ENCODE results near the gene TCERG1L.
"Not testable (repeated sequence)": the region's sequence is repeated elsewhere in the genome, so short reads cannot be mapped to it uniquely, and the experiment has no call there.

TCERG1L gene

DNA sequence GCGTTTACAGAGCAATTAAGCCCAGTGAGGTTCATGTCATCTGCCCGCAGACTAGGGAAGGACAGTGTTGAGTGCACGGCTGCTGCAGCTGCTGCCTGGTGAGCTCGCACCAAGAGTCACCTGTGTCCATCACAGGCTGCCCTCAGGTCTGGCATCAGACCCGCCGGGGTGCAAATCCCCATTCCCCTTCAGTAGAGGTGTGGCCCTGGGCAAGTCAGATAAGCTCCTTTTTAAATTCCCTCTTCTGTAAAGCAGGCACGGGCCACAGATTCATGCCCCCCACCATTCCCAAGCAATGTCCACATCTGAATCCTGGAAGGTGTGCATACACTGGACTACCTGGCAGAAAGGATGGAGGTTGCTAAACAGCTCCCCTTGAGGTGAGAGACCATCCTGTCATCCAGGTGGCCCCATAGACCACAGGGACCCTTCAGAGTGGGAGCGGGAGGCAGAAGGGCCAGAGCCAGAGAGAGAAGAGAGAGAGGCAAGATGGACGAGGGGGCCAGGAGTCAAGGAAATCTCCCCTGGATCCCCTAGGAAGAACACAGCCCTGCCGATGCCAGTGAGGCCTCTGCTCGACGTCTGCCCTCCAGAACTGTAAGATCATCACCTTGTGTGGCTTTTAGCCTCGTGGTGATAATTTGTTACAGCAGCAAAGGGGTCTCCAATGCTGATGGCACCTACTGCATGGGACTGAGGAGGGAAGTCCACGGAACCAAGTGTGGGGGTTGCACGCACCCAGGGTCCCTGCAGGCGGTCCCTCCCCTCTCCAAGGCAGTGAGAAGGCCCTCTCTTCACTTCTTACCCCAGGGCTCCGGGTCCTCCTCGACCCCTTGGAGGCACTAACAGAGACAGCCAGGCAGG is 168.8 kb downstream of the TCERG1L start:
- ATAC-seq: no peak

DNA sequence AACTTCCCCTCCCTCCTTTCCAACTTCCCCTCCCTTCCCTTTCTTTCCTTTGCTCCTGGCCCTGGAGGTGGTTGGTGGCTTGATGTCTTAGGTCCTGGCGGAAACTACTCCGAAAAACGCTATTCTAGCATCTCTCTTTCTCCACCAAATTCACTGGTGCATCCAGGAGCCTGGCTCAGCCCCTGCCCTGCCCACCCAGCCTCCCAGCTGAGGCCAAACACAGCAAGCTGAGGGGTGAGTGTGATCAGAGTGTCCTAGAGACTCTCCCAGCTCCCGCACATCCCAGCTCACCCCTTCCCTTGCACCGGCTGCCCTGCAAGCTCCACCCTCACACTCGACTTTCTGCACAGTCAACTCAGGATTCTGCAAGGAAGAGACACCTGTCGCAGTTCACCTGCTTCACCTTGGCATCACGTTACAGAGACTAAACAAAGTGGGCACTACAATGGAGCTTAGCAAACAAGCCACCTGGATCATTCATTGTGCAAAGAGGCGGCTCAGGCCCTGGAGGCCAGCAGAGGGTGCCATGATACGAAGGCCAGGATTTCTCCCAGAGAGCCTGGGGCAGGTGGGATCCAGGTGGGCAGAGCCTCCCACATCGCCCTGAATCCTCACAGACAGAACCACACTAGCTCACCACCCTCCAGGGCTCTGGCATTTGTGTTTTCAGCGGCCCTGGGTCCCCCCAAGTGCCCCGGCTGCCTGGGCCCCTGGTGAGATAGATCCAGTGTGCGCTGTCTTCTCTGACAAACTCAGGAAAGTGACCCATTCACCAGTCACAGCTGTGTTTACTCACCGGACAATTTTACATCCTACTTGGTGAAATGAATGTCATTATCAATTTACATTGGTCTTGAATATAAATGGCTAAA is 169.6 kb downstream of the TCERG1L start:
- ATAC-seq: no peak

DNA sequence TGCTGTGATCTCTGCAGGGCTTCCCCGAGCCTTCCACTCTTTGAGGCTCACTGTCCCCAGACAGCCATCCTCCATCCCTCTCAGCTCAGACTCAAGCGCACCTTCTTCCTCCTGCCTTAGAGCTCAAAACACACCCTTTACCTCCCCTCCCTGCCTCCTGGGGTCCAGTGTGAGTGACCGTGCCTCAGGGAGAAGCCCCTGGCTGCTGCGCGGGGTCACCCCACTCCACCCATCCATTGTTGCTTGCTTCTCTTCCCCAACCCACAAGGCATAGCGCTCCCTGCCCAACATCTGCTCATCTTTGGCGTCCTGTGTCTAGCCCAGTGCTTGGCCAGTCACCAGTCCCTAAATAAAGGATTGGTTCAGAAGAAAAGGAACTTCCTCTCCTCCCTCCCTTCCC is 170.3 kb downstream of the TCERG1L start:
- no peak for ATAC-seq

DNA sequence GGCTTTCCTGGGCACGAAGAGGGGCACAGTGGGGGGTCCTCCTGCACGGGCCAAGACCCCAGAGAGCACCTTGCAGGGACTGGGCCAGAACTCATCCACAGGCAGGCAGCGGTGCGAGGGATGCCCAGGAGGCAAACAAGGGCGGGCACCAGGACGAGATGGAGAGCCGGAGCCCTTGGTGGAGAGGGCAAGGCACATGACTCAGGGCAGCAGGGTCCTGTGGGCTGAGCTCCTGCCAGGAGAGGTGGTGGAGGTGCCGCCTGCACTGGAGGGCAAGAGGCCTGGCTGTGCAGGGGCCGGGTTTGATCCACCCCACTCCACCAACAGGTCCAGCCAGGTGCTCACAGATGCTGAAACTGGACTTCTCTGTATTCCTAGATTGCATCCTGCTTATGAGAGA is 170.9 kb downstream of the TCERG1L start:
- no peak for ATAC-seq

DNA sequence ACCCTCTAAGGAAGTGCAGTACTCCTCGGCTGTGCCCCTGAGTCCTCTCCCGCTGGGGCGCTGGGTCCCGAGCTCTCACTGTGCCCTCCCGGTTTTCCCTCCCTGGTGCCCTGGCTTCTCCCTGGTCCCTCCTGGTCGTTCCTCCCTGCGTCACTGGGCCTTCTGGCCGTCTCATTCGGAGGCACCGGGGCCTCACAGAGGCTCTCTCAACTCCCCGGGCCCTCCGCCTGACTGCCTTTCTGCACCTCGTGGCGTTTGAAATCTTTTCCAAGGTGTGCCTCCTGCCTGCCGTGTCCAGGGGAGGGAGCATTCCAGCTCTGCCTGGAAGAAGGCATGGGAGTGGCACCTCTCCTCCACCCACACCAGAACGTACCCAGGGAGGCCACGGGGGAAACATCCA is 174.3 kb downstream of the TCERG1L start:
- ATAC-seq: no peak

DNA sequence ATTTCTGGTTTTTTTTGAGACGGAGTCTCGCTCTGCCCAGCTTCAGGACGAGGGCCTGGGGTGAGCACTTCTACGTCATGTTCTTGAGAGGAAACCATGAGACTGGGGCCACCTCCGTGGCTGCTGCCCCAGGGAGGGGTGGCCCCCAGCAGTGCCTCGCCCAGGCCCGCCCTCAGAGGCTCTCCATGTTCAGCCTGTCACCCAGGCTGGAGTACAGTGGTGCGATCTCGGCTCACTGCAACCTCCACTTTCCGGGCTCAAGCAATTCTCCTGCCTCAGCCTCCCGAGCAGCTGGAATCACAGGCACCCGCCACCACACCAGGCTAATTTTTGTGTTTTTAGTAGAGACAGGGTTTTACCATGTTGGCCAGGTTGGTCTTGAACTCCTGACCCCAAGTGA is 175.2 kb downstream of the TCERG1L start:
- ATAC-seq: not testable (repeated sequence)

DNA sequence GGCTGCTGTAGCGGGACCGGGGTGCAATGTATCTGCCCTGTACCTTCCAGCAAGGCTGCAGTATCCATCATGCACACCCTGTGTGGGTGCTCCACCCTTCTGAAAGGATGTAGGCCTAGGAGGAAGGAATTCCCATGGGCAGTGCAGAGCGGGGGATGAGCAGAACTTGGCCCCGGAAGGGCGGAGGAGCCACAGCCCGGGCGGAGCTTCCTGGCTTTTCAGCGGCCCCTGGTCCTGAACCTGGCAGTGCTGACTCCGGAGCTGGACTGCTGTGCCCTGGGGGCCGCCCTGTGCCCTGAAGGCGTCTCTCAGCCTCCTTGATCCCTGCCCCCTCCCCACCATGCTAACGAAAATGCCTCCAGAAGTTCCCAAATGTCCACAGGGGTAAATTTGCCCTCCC is 175.8 kb downstream of the TCERG1L start:
- no peak for ATAC-seq

DNA sequence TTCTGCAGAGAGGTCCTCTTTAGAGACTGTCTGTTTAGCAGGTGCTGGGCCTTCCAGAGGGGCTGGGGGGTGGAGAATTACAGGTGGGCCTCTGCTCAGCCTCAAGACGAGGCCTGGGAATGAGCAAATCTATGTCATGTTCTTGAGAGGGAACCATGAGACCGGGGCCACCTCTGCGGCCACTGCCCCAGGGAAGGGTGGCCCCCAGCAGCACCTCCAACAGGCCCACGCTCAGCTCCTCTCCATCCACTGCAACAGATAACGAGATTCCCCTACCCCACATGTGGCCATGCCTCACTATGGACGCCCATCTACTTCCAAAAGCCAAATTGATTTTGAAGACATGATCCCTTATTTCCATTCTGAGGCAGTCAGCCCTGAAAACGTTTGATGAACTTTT is 176.9 kb downstream of the TCERG1L start:
- ATAC-seq: no peak

DNA sequence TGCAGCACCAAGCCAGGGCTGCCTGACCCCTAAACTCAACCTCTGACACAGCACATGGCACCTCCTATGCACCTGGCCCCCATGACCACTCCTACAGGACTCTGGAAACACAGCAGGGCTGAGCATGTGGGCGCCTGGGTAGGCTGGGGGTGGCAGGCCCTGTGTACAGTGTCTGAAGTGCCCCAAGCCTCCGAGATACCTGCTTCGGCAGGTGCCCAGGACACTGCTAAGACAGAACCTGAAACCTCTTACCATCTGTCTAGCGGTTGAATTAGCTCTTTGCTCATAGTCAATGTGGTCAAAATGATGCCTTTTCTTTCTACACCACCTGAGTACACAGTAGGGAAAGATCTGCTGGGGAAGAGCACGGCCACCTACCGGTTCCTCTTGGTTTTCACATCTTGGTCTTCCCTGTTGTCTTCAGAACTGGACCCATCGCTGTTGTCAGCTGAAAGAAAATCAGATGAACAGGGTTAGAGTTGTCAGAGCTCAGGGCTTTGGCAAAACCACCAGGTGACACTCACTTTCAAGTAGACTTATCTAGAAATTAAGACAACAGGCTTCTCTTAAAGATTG is 177.4 kb downstream of the TCERG1L start:
- no peak for ATAC-seq

DNA sequence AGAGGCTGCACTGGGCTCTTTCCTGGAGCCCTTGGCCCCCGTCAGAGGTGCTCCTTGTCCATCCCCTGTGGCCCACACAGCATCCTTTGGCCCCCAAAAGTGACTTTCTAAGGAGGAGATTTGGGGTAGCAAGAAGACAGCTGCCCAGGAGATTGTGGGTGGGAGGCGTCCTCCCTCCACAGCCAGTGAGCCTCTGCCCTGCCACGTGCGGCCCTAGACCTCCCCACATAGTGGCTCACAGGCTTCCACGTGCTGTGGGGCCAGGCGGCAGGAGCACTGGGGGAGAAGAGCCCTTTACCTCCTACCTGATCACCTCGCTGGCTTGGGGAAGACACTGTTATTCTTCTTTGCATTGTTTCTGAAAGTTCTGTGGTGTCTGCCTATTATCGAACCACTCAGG is 178.8 kb downstream of the TCERG1L start:
- no peak for ATAC-seq

DNA sequence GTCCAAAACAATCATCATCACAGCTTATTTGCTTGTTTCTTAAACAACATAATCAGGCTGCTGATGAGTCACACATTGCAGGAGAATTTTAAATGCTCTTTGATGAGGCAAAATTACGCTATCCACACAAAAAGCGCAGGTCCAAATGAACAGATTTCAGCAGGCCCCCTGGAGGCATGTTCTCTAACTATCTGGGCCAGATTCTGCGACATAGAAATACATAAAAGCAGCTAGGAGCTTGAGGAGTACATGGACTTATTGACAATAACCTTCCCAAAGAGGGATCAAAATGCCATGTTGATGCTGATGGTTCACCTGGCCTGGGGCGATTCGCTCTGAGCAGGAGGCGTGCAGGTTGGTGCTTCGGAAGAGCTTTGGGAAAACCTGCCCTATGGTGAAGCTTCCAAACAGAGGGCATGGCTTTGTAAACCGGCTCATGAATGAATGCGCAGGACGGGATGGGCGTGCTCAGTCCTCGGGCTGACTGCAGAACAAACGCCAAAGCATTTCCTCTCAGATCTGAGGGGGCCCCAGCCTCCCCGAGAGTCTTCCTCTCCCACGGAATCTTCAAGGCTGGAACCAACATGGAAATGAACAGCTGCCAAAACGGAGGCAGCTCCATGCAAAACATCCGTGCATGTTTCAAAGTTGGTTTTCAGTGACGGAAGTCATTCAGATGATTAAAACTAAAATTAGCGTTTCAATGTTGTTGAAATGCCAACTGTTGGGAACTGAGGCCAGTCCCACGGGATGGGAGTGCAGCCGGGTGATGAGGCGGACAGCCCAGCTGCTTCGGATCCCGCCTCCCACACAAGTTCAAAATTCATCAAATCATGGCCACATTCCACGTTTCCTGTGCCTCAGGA is 179.6 kb downstream of the TCERG1L start:
- ATAC-seq: no peak

DNA sequence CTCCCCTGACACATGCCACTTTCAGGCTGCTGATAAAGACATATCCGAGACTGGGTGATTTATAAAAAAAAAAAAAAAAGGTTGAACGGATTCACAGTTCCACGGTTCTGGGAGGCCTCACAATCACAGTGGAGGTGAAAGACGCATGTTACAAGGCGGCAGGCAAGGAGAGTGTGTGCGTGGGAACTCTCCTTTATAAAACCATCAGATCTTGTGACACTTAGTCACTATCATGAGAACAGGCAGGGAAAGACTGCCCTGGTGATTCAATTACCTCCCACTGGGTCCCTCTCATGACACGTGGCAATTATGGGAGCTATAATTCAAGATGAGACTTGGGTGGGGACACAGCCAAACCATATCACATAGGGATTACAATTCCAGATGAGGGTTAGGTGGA is 181.5 kb downstream of the TCERG1L start:
- no peak for ATAC-seq

DNA sequence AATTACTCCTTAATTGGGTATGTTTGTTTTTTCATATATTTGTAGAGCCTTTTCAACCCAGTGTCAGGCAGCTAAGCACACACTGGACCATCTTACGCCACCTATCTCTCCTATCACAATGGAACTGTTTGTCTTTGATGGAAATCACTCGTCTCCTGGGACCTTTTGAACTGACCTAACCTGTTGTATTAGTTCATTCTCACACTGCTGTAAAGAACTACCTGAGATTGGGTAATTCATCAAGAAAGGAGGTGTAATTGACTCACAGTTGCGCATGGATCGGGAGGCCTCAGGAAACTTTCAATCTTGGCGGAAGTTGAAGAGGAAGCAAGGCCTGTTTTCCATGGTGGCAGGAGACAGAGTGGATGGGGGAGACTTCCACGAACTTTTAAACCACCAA is 182.0 kb downstream of the TCERG1L start:
- ATAC-seq: no peak

DNA sequence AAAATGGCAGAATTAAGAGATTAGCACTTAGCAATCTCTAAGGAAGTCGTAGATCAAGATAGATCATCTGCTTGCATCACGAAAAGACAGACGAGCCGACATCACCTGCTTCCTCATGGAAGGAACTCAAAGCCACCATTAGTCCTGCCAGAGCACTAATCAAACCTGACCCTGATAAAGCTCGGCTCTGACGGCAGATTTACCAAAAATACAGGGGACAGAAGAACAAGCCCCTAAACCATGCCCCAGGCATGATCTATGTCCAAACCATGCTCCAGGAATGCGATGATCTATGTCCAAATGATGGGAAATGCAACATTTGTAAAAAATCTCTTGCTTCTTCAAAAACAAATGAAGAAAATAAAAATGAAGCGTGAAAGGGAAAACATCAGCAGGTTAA is 182.8 kb downstream of the TCERG1L start:
- ATAC-seq: no peak

DNA sequence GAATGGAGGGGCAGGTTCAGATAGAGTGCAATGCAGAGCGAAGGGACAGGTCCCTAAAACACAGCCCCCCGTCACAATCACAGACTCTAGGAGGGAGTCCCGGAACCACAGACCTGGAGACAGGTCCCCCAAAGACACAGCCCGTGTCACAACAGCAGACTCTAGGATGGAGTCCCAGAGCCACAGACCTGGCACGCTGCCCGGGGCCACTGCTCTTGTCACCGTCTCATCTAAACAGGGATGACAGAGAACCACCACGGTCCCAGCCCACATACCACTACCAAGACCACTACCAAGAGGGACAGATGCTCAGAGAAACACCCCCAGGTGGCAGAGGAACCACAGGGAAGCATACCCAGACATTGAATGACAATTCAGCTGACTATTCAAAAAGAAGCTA is 183.9 kb downstream of the TCERG1L start:
- ATAC-seq: no peak

DNA sequence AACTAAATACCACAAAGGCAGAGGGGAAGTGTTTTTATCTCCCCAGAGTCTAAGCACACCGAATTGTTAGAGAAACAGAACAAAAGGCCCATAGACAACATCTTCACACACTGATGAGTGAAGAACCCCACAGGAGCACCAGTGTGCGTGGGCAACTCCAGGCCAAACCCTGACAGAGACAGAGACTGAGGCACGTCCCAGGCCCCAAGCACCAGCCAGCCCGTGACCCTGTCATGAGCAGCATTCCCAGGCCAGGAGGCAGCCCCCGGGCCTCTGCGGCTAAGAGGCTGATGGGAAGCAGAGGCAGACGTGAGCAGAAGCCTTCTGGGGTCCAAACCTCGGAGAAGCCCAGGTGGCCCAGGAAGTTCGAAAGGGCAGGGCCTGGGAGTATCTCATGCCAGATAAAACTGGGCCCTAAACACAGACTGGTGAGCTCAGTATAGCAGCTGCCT is 184.4 kb downstream of the TCERG1L start:
- ATAC-seq: no peak

DNA sequence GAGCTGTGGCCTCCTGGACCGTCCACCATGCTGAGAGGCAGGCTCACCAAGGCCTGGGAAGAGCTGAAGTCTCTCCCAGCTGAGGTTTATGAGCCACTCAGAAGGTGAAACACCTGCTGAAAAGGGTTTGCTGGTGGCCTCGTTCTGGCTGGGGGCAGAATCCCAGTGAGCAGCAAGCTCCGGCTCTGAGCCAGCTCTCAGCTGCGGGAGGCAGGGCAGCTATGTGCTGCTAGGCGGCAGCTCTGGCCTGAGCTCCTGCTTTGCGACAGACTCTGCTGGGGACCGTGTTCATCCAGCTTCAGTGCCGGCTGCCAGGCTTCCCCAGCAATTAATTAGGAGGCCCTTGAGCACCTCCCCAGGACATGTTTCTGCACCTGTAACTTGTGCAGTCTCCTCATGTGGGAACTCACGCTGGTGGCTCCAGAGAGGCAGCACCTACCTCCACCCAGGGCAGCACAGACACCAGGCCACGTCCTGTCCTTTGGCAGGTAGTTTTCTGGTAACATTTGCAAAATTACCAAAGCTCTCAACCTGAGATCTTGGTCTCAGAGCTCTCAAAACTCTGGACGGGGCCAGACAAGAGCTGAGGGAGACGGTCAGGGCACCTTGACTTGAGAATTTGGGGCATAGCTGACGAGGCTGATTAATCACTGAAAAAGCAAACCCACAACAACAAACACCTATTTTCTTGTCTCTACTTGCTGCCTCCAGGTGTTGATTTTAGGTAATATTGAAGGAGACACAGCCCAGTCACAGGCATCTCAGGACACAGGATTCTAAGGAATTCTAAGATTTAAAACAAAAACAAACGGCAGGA is 185.0 kb downstream of the TCERG1L start:
- ATAC-seq: no peak

DNA sequence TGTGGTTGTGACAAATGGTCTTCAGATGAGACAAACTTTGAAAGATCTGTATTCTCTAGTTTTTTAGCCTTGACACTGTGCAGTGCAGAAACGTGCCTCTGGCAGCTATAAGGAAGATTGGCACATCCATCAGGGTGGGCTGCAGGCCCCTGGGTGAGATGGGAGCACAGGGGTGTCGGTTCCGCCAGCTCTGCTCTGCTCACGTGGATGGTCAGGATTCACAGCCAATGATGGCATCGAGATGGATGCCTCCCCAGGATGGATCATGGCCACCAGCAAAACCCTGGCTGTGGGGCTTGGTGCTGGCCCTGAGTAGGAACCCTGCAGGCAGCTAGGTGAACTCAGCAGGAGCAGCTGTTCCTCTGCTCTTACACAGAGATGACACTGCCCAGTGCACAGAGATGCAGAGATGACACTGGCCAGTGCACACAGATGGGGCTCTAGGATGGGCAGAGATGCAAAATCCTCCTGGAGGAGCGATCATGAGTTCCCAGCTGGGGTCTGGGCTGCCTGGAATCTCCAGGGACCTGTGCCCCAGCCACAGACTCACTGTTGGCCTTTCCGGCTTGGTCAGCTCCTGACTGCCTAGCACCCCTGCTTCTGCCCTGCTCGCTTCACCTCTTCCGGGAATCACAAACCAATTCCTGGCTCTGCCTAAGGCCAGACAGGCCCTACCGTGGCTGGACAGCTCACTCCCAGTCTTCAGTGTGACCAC is 185.9 kb downstream of the TCERG1L start:
- no peak for ATAC-seq

DNA sequence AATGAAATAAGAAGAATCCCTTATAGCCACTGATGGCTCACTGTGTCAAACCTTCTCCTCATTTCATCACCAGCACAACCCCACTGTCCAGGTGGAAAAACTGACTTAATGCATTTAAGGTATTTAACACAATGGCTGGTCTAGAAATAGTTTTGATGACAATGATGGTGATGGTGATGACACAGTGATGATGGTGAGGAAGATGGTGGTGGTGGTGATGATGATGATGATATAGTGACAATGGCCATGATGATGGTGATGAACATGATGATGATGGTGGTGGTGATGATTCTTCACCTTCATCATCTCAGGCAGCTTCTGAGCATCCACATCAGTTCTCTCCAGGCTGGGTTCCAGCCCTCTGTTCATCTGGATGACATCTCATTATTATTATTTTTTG is 186.6 kb downstream of the TCERG1L start:
- no peak for ATAC-seq

DNA sequence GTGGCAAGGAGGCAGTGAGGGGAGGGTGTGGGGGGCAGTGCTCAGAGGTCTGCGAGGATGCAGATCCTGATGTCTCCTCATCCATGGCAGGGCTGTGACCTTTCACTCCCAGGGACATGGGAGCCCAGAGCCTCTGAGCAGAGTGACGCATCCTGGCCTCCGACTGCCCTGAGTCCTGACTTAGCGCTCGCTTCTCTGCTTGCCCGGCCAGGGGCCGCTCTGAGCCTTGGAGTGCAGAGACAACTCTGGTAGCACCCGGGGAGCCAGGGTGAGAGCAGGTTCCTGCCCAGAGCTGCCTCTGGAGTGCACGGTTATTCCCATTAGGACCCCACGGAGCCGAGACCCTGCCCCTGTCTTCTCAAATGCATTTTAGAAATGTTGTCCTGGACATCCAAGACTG is 188.0 kb downstream of the TCERG1L start:
- ATAC-seq: no peak

DNA sequence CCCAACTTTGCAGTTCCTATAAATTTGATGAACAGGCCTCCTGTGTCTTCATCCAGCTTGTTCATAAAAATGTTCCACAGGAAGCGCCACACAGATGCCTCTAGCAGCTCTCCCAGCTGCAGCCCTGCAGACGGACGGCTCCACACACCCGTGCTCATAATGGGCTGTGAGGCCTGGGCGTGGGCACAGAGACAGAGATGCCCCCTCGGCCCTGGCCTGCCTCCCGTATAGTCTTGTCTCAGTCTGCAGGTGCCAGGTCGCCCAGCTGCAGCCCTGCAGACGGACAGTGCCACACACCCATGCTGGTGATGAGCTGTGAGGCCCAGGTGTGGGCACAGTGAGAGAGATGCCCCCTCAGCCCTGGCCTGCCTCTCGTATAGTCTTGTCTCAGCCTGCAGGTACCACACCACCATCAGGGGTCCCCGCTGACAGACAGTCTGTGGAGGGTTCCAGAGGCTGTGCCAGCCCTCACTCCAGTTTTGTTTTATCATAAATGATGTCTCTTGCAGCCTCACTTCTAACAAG is 189.9 kb downstream of the TCERG1L start:
- no peak for ATAC-seq

All from activated CD4-positive, CD25-positive, alpha-beta regulatory T cell treated with anti-CD3 and anti-CD28 coated beads, Interleukin-2, amount 50 U/mL, for 24 hours (primary cell).